OCI-LY1 (cell line): ENCODE results near the gene ZNRF3.

ENCODE experiments used
- H2AFZ ChIP-seq: fragments of 200-600 bp; sonication (generic), shearing (Covaris generic); 2 replicates; pipeline ENCODE4 v1.6.0; 2014; ENCODE audit warnings: antibody characterized with exemption, mild to moderate bottlenecking, low read length
- H3F3A ChIP-seq: fragments of 200-600 bp; sonication (generic), shearing (Covaris generic); 2 replicates; pipeline ENCODE4 v1.6.0; 2014; ENCODE audit warnings: mild to moderate bottlenecking, antibody characterized with exemption, low read length, moderate library complexity; ENCODE audit not compliant: insufficient read depth
- H3K27ac ChIP-seq: fragments of 200-600 bp; sonication (generic); 2 replicates; pipeline ENCODE4 v1.5.1; 2014; ENCODE audit warnings: low read length, mixed run types, mild to moderate bottlenecking, low read depth; ENCODE audit not compliant: poor library complexity, severe bottlenecking
- H3K27me3 ChIP-seq: fragments of 200-600 bp; sonication (generic); 2 replicates; pipeline ENCODE4 v1.6.0; 2014; ENCODE audit warnings: antibody characterized with exemption, mild to moderate bottlenecking, low read length, moderate library complexity; ENCODE audit not compliant: insufficient read depth
- H3K36me3 ChIP-seq: fragments of 200-600 bp; sonication (generic); 2 replicates; pipeline ENCODE4 v1.6.1; 2014; ENCODE audit warnings: mild to moderate bottlenecking, antibody characterized with exemption, low read length, moderate library complexity, mixed read lengths; ENCODE audit not compliant: insufficient read depth
- H3K4me1 ChIP-seq: fragments of 200-600 bp; sonication (generic); 2 replicates; pipeline ENCODE4 v1.5.1; 2014; ENCODE audit warnings: mild to moderate bottlenecking, low read length, moderate library complexity; ENCODE audit not compliant: insufficient read depth, severe bottlenecking
- H3K4me2 ChIP-seq: fragments of 200-600 bp; sonication (generic), shearing (Covaris generic); 2 replicates; pipeline ENCODE4 v1.6.1; 2014; ENCODE audit warnings: low read length
- H3K4me3 ChIP-seq: fragments of 200-600 bp; sonication (generic); 2 replicates; pipeline ENCODE4 v1.5.1; 2014; ENCODE audit warnings: low read length, low read depth, mild to moderate bottlenecking, mixed read lengths; ENCODE audit not compliant: poor library complexity, severe bottlenecking
- H3K79me2 ChIP-seq: fragments of 200-600 bp; shearing (Covaris generic); 2 replicates; pipeline ENCODE4 v1.6.1; 2016; ENCODE audit warnings: mixed run types, low read length, mixed read lengths; ENCODE audit not compliant: insufficient read depth
- H3K9ac ChIP-seq: fragments of 200-600 bp; sonication (generic), shearing (Covaris generic); 2 replicates; pipeline ENCODE4 v1.6.1; 2014; ENCODE audit warnings: mild to moderate bottlenecking, low read length, mixed read lengths
- H3K9me2 ChIP-seq: fragments of 200-600 bp; sonication (generic), shearing (Covaris generic); 2 replicates; pipeline ENCODE4 v1.6.1; 2014; ENCODE audit warnings: low read depth, mild to moderate bottlenecking, low read length, mixed read lengths
- H3K9me3 ChIP-seq: fragments of 200-600 bp; shearing (Covaris generic); 2 replicates; pipeline ENCODE4 v1.6.1; 2014; ENCODE audit warnings: low read length, mixed read lengths
- H4K20me1 ChIP-seq: fragments of 200-600 bp; sonication (generic), shearing (Covaris generic); 2 replicates; pipeline ENCODE4 v1.6.0; 2016; ENCODE audit warnings: mild to moderate bottlenecking, low read length; ENCODE audit not compliant: insufficient read depth
- CTCF ChIP-seq: fragments of 200-600 bp; sonication (generic), shearing (Covaris generic); IDR thresholded peaks from 2 replicates; pipeline ENCODE4 v1.5.1; 2017; ENCODE audit warnings: mild to moderate bottlenecking, antibody characterized with exemption, low read length, moderate library complexity, mixed read lengths
- EZH2 ChIP-seq: fragments of 200-600 bp; sonication (generic), shearing (Covaris generic); IDR thresholded peaks from 2 replicates; pipeline ENCODE4 v1.8.0; 2017; ENCODE audit warnings: borderline replicate concordance, mixed run types, mild to moderate bottlenecking, antibody characterized with exemption, low read length, moderate library complexity, mixed read lengths

The ZNRF3 gene

GRCh38 chr22:28937206-28938025, 54.0 kb downstream of the ZNRF3 start:
- Histone ChIP-seq H3K4me1 (no peaks in the 10 kb centered on the region), H3F3A (no peaks in the 10 kb centered on the region), H3K27me3 (no peaks in the 10 kb centered on the region), H3K27ac (no peak overlapping the region), H3K9me2 (no peaks in the 10 kb centered on the region), H3K36me3 (no peaks in the 10 kb centered on the region), H3K9me3 (no peaks in the 10 kb centered on the region), H3K9ac (no peak overlapping the region), H2AFZ (no peak overlapping the region), H3K4me2 (no peak overlapping the region), H3K4me3 (no peak overlapping the region), H3K79me2 (no peaks in the 10 kb centered on the region), H4K20me1 (no peaks in the 10 kb centered on the region)
- TF ChIP-seq EZH2 (no peak), CTCF (no peak)

GRCh38 chr22:28938286-28938833, 55.0 kb downstream of the ZNRF3 start:
- H3K27me3 ChIP-seq, result no peaks in the 10 kb centered on the region
- no peaks in the 10 kb centered on the region for H3K79me2 ChIP-seq
- H3K4me3 ChIP-seq, result no peak overlapping the region
- no peak overlapping the region for H3K9ac ChIP-seq
- H4K20me1 ChIP-seq, result no peaks in the 10 kb centered on the region
- no peak overlapping the region for H3K4me2 ChIP-seq
- no peaks in the 10 kb centered on the region for H3K9me3 ChIP-seq
- no peaks in the 10 kb centered on the region for H3K4me1 ChIP-seq
- H2AFZ ChIP-seq, result no peak overlapping the region
- no peaks in the 10 kb centered on the region for H3K36me3 ChIP-seq
- H3F3A ChIP-seq, result no peaks in the 10 kb centered on the region
- H3K9me2 ChIP-seq, result no peaks in the 10 kb centered on the region
- TF ChIP-seq CTCF (no peak), EZH2 (no peak)
- no peak overlapping the region for H3K27ac ChIP-seq

GRCh38 chr22:28939394-28939793, 56.0 kb downstream of the ZNRF3 start:
- no peaks in the 10 kb centered on the region for H3F3A ChIP-seq
- H3K4me3 ChIP-seq, result no peak overlapping the region
- no peaks in the 10 kb centered on the region for H3K9me2 ChIP-seq
- H3K36me3 ChIP-seq, result no peaks in the 10 kb centered on the region
- no peaks in the 10 kb centered on the region for H3K9me3 ChIP-seq
- TF ChIP-seq CTCF, result no peak
- TF ChIP-seq EZH2, result no peak
- H3K27me3 ChIP-seq, result no peaks in the 10 kb centered on the region
- no peak overlapping the region for H3K4me2 ChIP-seq
- no peak overlapping the region for H3K27ac ChIP-seq
- H3K79me2 ChIP-seq, result no peaks in the 10 kb centered on the region
- no peak overlapping the region for H3K9ac ChIP-seq
- no peaks in the 10 kb centered on the region for H4K20me1 ChIP-seq
- H2AFZ ChIP-seq, result no peak overlapping the region
- H3K4me1 ChIP-seq, result no peaks in the 10 kb centered on the region
